ENCODE results near the gene RYR1.
A peak's percentile ranks its signal among the peaks of the same experiment; 100 is the strongest.
"Not testable (repeated sequence)": the region's sequence is repeated elsewhere in the genome, so short reads cannot be mapped to it uniquely, and the experiment has no call there.

Gene RYR1

GRCh38 chr19:38512277-38512676 is 78.8 kb downstream of the RYR1 start:
- no peak for DNase-seq (ENCODE audit: extremely low read depth, low read depth)
- TF ChIP-seq, protein P1, sequence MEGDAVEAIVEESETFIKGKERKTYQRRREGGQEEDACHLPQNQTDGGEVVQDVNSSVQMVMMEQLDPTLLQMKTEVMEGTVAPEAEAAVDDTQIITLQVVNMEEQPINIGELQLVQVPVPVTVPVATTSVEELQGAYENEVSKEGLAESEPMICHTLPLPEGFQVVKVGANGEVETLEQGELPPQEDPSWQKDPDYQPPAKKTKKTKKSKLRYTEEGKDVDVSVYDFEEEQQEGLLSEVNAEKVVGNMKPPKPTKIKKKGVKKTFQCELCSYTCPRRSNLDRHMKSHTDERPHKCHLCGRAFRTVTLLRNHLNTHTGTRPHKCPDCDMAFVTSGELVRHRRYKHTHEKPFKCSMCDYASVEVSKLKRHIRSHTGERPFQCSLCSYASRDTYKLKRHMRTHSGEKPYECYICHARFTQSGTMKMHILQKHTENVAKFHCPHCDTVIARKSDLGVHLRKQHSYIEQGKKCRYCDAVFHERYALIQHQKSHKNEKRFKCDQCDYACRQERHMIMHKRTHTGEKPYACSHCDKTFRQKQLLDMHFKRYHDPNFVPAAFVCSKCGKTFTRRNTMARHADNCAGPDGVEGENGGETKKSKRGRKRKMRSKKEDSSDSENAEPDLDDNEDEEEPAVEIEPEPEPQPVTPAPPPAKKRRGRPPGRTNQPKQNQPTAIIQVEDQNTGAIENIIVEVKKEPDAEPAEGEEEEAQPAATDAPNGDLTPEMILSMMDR (IDR thresholded peaks at IDR 0.05; ENCODE audit: low read depth, low read length): no peak

DNA sequence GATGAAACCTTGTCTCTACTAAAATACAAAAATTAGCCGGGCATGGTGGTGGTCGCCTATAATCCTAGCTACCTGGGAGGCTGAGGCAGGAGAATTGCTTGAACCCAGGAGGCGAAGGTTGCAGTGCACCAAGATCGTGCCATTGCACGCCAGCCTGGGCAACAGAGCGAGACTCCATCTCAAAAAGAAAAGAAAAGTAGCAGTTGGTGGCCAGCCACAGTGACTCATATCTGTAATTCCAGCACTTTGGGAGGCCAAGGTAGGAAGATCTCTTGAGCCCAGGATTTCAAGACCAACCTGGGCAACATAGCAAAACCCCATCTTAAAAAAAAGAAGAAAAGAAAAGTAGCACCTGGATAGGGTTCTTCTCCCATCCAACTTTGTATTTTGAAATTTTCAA is 79.7 kb downstream of the RYR1 start:
- DNase-seq (ENCODE audit: extremely low read depth, low read depth): not testable (repeated sequence)

- TF ChIP-seq, protein P1 (IDR thresholded peaks at IDR 0.05; ENCODE audit: low read depth, low read length): no peak
- DNase-seq (ENCODE audit: extremely low read depth, low read depth): no peak
Measured at GRCh38 chr19:38513762-38514167, 80.3 kb downstream of the RYR1 start.

- TF ChIP-seq, protein P1 (IDR thresholded peaks at IDR 0.05; ENCODE audit: low read depth, low read length): peak; percentile 83
Measured at GRCh38 chr19:38514812-38515633, 81.5 kb downstream of the RYR1 start.

GRCh38 chr19:38515896-38516295 is 82.4 kb downstream of the RYR1 start:
- no peak for DNase-seq (ENCODE audit: extremely low read depth, low read depth)
- TF ChIP-seq, protein P1 (IDR thresholded peaks at IDR 0.05; ENCODE audit: low read depth, low read length): no peak

More at GRCh38 chr19:38514812-38515633, 81.5 kb downstream of the RYR1 start:
- DNase-seq (ENCODE audit: extremely low read depth, low read depth): peak; percentile 5

- TF ChIP-seq, protein P1 (IDR thresholded peaks at IDR 0.05; ENCODE audit: low read depth, low read length): no peak
- no peak for DNase-seq (ENCODE audit: extremely low read depth, low read depth)
Measured at GRCh38 chr19:38516802-38517201, 83.3 kb downstream of the RYR1 start.

DNA sequence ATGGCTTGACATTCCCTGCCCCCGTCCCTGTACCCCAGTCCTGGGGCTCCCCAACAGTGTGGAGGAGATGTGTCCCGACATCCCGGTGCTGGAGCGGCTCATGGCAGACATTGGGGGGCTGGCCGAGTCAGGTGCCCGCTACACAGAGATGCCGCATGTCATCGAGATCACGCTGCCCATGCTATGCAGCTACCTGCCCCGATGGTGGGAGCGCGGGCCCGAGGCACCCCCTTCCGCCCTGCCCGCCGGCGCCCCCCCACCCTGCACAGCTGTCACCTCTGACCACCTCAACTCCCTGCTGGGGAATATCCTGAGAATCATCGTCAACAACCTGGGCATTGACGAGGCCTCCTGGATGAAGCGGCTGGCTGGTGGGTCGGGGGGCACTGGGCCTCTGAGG is 83.8 kb downstream of the RYR1 start:
- TF ChIP-seq, protein P1 (IDR thresholded peaks at IDR 0.05; ENCODE audit: low read depth, low read length): no peak

GRCh38 chr19:38517980-38518379 is 84.5 kb downstream of the RYR1 start:
- DNase-seq (ENCODE audit: extremely low read depth, low read depth): not testable (repeated sequence)

More for the DNA sequence above, 83.8 kb downstream of the RYR1 start:
- DNase-seq (ENCODE audit: extremely low read depth, low read depth): no peak
